GM23338 (cell line): ENCODE data around the gene FBXO31. TPM values are rescaled to one million over a fixed set of nuclear protein-coding genes. Genes with fewer than 3 reads are reported as not detected.

ENCODE experiments used
- ATAC-seq: fragments of 200-7000 bp; cut with Tn5 transposase; 3 replicates; pipeline ENCODE4 v1.9.1; 2020
- DNase-seq: peaks from one replicate; pipeline ENCODE4 v3.0.0-alpha.2; 2015; ENCODE audit warnings: low spot score
- H2AFZ ChIP-seq: fragments of 200-600 bp; sonication (generic); 2 replicates; pipeline ENCODE4 v1.8.0; 2016; ENCODE audit warnings: antibody characterized with exemption, mild to moderate bottlenecking, moderate library complexity
- H3F3A ChIP-seq: fragments of 200-600 bp; sonication (generic); replicated peaks from 2 replicates; pipeline ENCODE4 v1.8.0; 2017; ENCODE audit warnings: antibody characterized with exemption, mixed run types, low read depth
- H3K27ac ChIP-seq: fragments of 200-600 bp; sonication (generic); 2 replicates; pipeline ENCODE4 v1.6.1; 2016; ENCODE audit warnings: low read depth
- H3K27me3 ChIP-seq: fragments of 200-600 bp; sonication (generic); 2 replicates; pipeline ENCODE4 v1.8.0; 2016; ENCODE audit warnings: mild to moderate bottlenecking, mixed run types, moderate library complexity; ENCODE audit not compliant: insufficient read depth
- H3K36me3 ChIP-seq: fragments of 200-600 bp; sonication (generic); 2 replicates; pipeline ENCODE4 v1.8.0; 2016; ENCODE audit warnings: mild to moderate bottlenecking; ENCODE audit not compliant: insufficient read depth
- H3K4me1 ChIP-seq: fragments of 200-600 bp; sonication (generic); 2 replicates; pipeline ENCODE4 v1.8.0; 2016; ENCODE audit warnings: mild to moderate bottlenecking, moderate library complexity; ENCODE audit not compliant: insufficient read depth
- H3K4me2 ChIP-seq: fragments of 200-600 bp; sonication (generic); 2 replicates; pipeline ENCODE4 v1.7.1; 2017; ENCODE audit warnings: mixed run types
- H3K4me3 ChIP-seq: fragments of 200-600 bp; sonication (generic); 2 replicates; pipeline ENCODE4 v1.6.1; 2016; ENCODE audit warnings: mixed run types
- H3K79me2 ChIP-seq: fragments of 200-600 bp; sonication (generic); replicated peaks from 2 replicates; pipeline ENCODE4 v1.8.0; 2017; ENCODE audit warnings: mild to moderate bottlenecking; ENCODE audit not compliant: insufficient read depth
- H3K9me2 ChIP-seq: fragments of 200-600 bp; sonication (generic); 2 replicates; pipeline ENCODE4 v1.8.0; 2017; ENCODE audit not compliant: insufficient read depth
- H4K20me1 ChIP-seq: fragments of 200-600 bp; sonication (generic); replicated peaks from 2 replicates; pipeline ENCODE4 v1.8.0; 2017; ENCODE audit warnings: mild to moderate bottlenecking; ENCODE audit not compliant: insufficient read depth
- H3K27ac Mint-ChIP-seq: 2 replicates; pipeline ENCODE4 v1.8.0; 2020; ENCODE audit warnings: inconsistent platforms, mild to moderate bottlenecking, moderate library complexity, mixed read lengths
- H3K27me3 Mint-ChIP-seq: 3 replicates; pipeline ENCODE4 v1.8.0; 2022; ENCODE audit warnings: low read depth, mild to moderate bottlenecking, moderate library complexity, mixed read lengths, inconsistent platforms; ENCODE audit not compliant: insufficient read depth, poor library complexity
- H3K36me3 Mint-ChIP-seq: 3 replicates; pipeline ENCODE4 v1.8.0; 2021; ENCODE audit warnings: low read depth, mild to moderate bottlenecking, inconsistent platforms, moderate library complexity, mixed read lengths
- H3K4me1 Mint-ChIP-seq: 3 replicates; pipeline ENCODE4 v1.8.0; 2020; ENCODE audit warnings: mild to moderate bottlenecking, inconsistent platforms, mixed read lengths
- H3K4me3 Mint-ChIP-seq: 3 replicates; pipeline ENCODE4 v1.8.0; 2021; ENCODE audit warnings: moderate library complexity, mild to moderate bottlenecking, inconsistent platforms, mixed read lengths
- H3K9me3 Mint-ChIP-seq: 3 replicates; pipeline ENCODE4 v1.8.0; 2020; ENCODE audit warnings: moderate library complexity, mild to moderate bottlenecking, inconsistent platforms, mixed read lengths
- EZH2 ChIP-seq: fragments of 200-600 bp; sonication (generic); IDR thresholded peaks from one replicate; pipeline ENCODE4 v1.8.0; 2017; ENCODE audit warnings: antibody characterized with exemption, mild to moderate bottlenecking, low read depth; ENCODE audit not compliant: unreplicated experiment
- EZH2phosphoT487 ChIP-seq: fragments of 200-600 bp; sonication (generic); IDR thresholded peaks from one replicate; pipeline ENCODE4 v1.8.1; 2018; ENCODE audit warnings: antibody characterized with exemption; ENCODE audit not compliant: unreplicated experiment
- JUNB ChIP-seq: IDR thresholded peaks from one replicate; pipeline ENCODE4 v1.6.1; 2016; ENCODE audit warnings: antibody characterized with exemption; ENCODE audit not compliant: unreplicated experiment
- POLR2AphosphoS5 ChIP-seq: IDR thresholded peaks from 2 replicates; pipeline ENCODE4 v1.6.1; 2016; ENCODE audit warnings: antibody characterized with exemption, low read depth
- STAT1 ChIP-seq: IDR thresholded peaks from one replicate; pipeline ENCODE4 v1.6.1; 2016; ENCODE audit warnings: antibody characterized with exemption; ENCODE audit not compliant: unreplicated experiment
- ZNF331 ChIP-seq: fragments of 250-450 bp; sonication (Bioruptor Pico); IDR thresholded peaks from 2 replicates; pipeline ENCODE4 v1.5.0; 2020; ENCODE audit warnings: low read depth, mild to moderate bottlenecking, moderate library complexity
- polyA plus RNA-seq: library from polyadenylated mRNA; unstranded; fragments of >200 nt; fragmentation: Nextera tagmentation; extraction: Ambion mirVana; gene quantifications from 2 replicates; pipeline ENCODE4 v1.2.1, GENCODE V29; 2016
- total RNA-seq: library from RNA; depleted of rRNA; stranded (reverse); fragments of >200 nt; shearing (Covaris generic); gene quantifications from 2 replicates; pipeline ENCODE4 v1.2.3, GENCODE V29; 2014
- TF ChIP-seq, protein P1 (sequence below): fragments of 250-450 bp; sonication (Bioruptor Pico); IDR thresholded peaks from 2 replicates; pipeline ENCODE4 v1.5.0; 2020; ENCODE audit warnings: mild to moderate bottlenecking, moderate library complexity
- TF ChIP-seq, protein P2 (sequence below), 2 experiments: fragments of 200-600 bp in 1 of 2; sonication (generic) in 1 of 2; conservative IDR thresholded peaks; 2 replicates each; pipeline versions ENCODE4 v1.5.1 to v1.6.1; 2016 to 2017; ENCODE audit warnings: antibody characterized with exemption in 2 of 2, low read depth in 2 of 2, mild to moderate bottlenecking in 2 of 2, moderate library complexity in 1 of 2
- TF ChIP-seq, protein P3 (sequence below): IDR thresholded peaks from one replicate; pipeline ENCODE4 v1.6.1; 2018; ENCODE audit warnings: antibody characterized with exemption; ENCODE audit not compliant: unreplicated experiment
- TF ChIP-seq, protein P4 (sequence below): IDR thresholded peaks from 2 replicates; pipeline ENCODE4 v1.6.1; 2016; ENCODE audit warnings: antibody characterized with exemption

FBXO31 gene
- total and polyA plus RNA-seq, 2 experiments from 2014 or later, result 7.0 to 23.8 TPM

DNA sequence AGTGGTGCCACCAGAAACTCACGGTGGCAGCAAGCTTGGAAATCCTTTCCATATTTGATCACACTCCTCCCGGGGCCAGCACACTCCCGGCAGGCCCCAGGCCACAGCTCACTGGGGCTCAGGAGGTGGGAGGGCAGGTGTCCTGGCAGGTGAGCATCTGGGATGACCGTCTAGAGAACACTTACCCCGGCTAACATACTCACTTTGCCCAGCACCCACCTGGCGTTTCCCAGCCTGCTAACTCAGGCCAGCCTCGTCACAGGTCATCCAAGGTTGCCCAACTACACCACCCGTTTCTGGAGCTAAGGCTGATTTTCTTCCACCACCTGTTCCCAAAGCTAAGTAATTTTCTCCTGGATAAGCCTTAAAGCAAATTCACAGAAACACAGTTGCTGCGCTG is 24.9 kb downstream of the FBXO31 start (continued):
- TF ChIP-seq, protein P1, sequence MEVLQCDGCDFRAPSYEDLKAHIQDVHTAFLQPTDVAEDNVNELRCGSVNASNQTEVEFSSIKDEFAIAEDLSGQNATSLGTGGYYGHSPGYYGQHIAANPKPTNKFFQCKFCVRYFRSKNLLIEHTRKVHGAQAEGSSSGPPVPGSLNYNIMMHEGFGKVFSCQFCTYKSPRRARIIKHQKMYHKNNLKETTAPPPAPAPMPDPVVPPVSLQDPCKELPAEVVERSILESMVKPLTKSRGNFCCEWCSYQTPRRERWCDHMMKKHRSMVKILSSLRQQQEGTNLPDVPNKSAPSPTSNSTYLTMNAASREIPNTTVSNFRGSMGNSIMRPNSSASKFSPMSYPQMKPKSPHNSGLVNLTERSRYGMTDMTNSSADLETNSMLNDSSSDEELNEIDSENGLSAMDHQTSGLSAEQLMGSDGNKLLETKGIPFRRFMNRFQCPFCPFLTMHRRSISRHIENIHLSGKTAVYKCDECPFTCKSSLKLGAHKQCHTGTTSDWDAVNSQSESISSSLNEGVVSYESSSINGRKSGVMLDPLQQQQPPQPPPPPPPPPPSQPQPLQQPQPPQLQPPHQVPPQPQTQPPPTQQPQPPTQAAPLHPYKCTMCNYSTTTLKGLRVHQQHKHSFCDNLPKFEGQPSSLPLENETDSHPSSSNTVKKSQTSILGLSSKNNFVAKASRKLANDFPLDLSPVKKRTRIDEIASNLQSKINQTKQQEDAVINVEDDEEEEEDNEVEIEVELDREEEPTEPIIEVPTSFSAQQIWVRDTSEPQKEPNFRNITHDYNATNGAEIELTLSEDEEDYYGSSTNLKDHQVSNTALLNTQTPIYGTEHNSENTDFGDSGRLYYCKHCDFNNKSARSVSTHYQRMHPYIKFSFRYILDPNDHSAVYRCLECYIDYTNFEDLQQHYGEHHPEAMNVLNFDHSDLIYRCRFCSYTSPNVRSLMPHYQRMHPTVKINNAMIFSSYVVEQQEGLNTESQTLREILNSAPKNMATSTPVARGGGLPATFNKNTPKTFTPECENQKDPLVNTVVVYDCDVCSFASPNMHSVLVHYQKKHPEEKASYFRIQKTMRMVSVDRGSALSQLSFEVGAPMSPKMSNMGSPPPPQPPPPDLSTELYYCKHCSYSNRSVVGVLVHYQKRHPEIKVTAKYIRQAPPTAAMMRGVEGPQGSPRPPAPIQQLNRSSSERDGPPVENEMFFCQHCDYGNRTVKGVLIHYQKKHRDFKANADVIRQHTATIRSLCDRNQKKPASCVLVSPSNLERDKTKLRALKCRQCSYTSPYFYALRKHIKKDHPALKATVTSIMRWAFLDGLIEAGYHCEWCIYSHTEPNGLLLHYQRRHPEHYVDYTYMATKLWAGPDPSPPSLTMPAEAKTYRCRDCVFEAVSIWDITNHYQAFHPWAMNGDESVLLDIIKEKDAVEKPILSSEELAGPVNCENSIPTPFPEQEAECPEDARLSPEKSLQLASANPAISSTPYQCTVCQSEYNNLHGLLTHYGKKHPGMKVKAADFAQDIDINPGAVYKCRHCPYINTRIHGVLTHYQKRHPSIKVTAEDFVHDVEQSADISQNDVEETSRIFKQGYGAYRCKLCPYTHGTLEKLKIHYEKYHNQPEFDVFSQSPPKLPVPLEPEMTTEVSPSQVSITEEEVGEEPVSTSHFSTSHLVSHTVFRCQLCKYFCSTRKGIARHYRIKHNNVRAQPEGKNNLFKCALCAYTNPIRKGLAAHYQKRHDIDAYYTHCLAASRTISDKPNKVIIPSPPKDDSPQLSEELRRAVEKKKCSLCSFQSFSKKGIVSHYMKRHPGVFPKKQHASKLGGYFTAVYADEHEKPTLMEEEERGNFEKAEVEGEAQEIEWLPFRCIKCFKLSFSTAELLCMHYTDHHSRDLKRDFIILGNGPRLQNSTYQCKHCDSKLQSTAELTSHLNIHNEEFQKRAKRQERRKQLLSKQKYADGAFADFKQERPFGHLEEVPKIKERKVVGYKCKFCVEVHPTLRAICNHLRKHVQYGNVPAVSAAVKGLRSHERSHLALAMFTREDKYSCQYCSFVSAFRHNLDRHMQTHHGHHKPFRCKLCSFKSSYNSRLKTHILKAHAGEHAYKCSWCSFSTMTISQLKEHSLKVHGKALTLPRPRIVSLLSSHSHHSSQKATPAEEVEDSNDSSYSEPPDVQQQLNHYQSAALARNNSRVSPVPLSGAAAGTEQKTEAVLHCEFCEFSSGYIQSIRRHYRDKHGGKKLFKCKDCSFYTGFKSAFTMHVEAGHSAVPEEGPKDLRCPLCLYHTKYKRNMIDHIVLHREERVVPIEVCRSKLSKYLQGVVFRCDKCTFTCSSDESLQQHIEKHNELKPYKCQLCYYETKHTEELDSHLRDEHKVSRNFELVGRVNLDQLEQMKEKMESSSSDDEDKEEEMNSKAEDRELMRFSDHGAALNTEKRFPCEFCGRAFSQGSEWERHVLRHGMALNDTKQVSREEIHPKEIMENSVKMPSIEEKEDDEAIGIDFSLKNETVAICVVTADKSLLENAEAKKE, result no peak
- no peak for TF ChIP-seq POLR2AphosphoS5

DNA sequence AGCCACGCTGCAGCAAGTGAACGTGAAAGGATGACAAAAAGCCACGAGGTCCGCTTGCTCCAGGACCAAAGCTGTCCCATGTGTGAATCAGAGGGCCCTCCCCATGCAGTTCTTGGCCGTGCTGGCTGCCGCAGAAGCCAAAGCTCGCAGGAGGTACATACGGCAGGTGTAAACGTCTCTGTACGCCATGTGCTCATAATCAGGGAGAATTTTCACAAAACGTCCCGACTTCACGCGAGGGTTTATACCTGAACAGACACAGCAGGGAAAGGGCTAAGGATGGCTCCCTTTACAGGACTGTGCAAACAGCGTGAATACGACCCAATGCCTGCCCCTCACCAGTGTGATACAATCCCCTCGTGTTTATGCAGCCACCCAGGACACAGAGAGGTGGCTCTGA is 25.3 kb downstream of the FBXO31 start:
- H3K27ac ChIP-seq, result no peak overlapping the region
- H3K4me2 ChIP-seq, result no peak overlapping the region
- H4K20me1 ChIP-seq, result no peaks in the 10 kb centered on the region; the same call in 1 of the 2 replicates
- no peaks in the 10 kb centered on the region for H3K4me1 ChIP-seq
- H3K4me1 Mint-ChIP-seq, result no peaks in the 10 kb centered on the region; the same call in 2 of the 3 replicates
- H3K36me3 Mint-ChIP-seq, result peaks cover 9% of the 10 kb centered on the region; the same call in 2 of the 3 replicates
- H3K27ac Mint-ChIP-seq, result no peak overlapping the region
- no peak overlapping the region for H3K4me3 ChIP-seq
- H3K27me3 ChIP-seq, result no peaks in the 10 kb centered on the region
- no peaks in the 10 kb centered on the region for H3K9me2 ChIP-seq
- TF ChIP-seq EZH2phosphoT487 (no peak), JUNB (no peak), EZH2 (no peak), ZNF331 (CRISPR knock-in tag) (no peak), STAT1 (no peak), POLR2AphosphoS5 (no peak)
- TF ChIP-seq, protein P2, sequence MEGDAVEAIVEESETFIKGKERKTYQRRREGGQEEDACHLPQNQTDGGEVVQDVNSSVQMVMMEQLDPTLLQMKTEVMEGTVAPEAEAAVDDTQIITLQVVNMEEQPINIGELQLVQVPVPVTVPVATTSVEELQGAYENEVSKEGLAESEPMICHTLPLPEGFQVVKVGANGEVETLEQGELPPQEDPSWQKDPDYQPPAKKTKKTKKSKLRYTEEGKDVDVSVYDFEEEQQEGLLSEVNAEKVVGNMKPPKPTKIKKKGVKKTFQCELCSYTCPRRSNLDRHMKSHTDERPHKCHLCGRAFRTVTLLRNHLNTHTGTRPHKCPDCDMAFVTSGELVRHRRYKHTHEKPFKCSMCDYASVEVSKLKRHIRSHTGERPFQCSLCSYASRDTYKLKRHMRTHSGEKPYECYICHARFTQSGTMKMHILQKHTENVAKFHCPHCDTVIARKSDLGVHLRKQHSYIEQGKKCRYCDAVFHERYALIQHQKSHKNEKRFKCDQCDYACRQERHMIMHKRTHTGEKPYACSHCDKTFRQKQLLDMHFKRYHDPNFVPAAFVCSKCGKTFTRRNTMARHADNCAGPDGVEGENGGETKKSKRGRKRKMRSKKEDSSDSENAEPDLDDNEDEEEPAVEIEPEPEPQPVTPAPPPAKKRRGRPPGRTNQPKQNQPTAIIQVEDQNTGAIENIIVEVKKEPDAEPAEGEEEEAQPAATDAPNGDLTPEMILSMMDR (conservative IDR thresholded peaks at IDR 0.05; ENCODE audit: low read depth in 2 of 2), result no peak
- TF ChIP-seq, protein P3, sequence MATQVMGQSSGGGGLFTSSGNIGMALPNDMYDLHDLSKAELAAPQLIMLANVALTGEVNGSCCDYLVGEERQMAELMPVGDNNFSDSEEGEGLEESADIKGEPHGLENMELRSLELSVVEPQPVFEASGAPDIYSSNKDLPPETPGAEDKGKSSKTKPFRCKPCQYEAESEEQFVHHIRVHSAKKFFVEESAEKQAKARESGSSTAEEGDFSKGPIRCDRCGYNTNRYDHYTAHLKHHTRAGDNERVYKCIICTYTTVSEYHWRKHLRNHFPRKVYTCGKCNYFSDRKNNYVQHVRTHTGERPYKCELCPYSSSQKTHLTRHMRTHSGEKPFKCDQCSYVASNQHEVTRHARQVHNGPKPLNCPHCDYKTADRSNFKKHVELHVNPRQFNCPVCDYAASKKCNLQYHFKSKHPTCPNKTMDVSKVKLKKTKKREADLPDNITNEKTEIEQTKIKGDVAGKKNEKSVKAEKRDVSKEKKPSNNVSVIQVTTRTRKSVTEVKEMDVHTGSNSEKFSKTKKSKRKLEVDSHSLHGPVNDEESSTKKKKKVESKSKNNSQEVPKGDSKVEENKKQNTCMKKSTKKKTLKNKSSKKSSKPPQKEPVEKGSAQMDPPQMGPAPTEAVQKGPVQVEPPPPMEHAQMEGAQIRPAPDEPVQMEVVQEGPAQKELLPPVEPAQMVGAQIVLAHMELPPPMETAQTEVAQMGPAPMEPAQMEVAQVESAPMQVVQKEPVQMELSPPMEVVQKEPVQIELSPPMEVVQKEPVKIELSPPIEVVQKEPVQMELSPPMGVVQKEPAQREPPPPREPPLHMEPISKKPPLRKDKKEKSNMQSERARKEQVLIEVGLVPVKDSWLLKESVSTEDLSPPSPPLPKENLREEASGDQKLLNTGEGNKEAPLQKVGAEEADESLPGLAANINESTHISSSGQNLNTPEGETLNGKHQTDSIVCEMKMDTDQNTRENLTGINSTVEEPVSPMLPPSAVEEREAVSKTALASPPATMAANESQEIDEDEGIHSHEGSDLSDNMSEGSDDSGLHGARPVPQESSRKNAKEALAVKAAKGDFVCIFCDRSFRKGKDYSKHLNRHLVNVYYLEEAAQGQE, result no peak
- TF ChIP-seq, protein P4, sequence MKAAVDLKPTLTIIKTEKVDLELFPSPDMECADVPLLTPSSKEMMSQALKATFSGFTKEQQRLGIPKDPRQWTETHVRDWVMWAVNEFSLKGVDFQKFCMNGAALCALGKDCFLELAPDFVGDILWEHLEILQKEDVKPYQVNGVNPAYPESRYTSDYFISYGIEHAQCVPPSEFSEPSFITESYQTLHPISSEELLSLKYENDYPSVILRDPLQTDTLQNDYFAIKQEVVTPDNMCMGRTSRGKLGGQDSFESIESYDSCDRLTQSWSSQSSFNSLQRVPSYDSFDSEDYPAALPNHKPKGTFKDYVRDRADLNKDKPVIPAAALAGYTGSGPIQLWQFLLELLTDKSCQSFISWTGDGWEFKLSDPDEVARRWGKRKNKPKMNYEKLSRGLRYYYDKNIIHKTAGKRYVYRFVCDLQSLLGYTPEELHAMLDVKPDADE, result no peak
- H3F3A ChIP-seq, result no peaks in the 10 kb centered on the region
- no peaks in the 10 kb centered on the region; the same call in 1 of the 2 replicates for H3K36me3 ChIP-seq
- peaks cover 2% of the 10 kb centered on the region for H3K27me3 Mint-ChIP-seq
- H3K4me3 Mint-ChIP-seq, result no peak overlapping the region
- no peak for ATAC-seq
- no peaks in the 10 kb centered on the region for H3K9me3 Mint-ChIP-seq
- H2AFZ ChIP-seq, result no peak overlapping the region
- peaks cover 3% of the 10 kb centered on the region; the same call in 1 of the 2 replicates for H3K79me2 ChIP-seq
- no peak for DNase-seq
